BLaER1 treated with 17β-estradiol and CSF1 and Interleukin-3, amounts not matched to agents 10 nM and 100 nM (cell line): ENCODE data around the gene NHS.

ENCODE experiments used
- H3K27ac ChIP-seq, 11 experiments: shearing (Covaris generic); formaldehyde crosslinking; 2 replicates each; pipeline ENCODE4 v1.8.1; 2022
- H3K27me3 ChIP-seq, 11 experiments: shearing (Covaris generic); formaldehyde crosslinking; 2 replicates each; pipeline ENCODE4 v1.8.1; 2022
- H3K36me3 ChIP-seq, 11 experiments: shearing (Covaris generic); formaldehyde crosslinking; 2 replicates each; pipeline ENCODE4 v1.8.1; 2022
- H3K4me1 ChIP-seq, 10 experiments: shearing (Covaris generic); formaldehyde crosslinking; 2 replicates each; pipeline ENCODE4 v1.8.1; 2022
- H3K4me2 ChIP-seq, 11 experiments: shearing (Covaris generic); formaldehyde crosslinking; 2 replicates each; pipeline ENCODE4 v1.8.1; 2022
- H3K4me3 ChIP-seq, 10 experiments: shearing (Covaris generic); formaldehyde crosslinking; 2 replicates each; pipeline ENCODE4 v1.8.1; 2022
- H3K9ac ChIP-seq, 11 experiments: shearing (Covaris generic); formaldehyde crosslinking; 2 replicates each; pipeline ENCODE4 v1.8.1; 2022
- H3K9me3 ChIP-seq, 11 experiments: shearing (Covaris generic); formaldehyde crosslinking; replicated peaks in 1 of 11; 2 replicates each; pipeline ENCODE4 v1.8.1; 2022
- H4K20me1 ChIP-seq, 11 experiments: shearing (Covaris generic); formaldehyde crosslinking; 2 replicates each; pipeline ENCODE4 v1.8.1; 2022
- Cebpa-rat ChIP-seq, 11 experiments: shearing (Covaris generic); IDR thresholded peaks; 2 replicates each; pipeline ENCODE4 v1.8.1; 2022

NHS gene

DNA sequence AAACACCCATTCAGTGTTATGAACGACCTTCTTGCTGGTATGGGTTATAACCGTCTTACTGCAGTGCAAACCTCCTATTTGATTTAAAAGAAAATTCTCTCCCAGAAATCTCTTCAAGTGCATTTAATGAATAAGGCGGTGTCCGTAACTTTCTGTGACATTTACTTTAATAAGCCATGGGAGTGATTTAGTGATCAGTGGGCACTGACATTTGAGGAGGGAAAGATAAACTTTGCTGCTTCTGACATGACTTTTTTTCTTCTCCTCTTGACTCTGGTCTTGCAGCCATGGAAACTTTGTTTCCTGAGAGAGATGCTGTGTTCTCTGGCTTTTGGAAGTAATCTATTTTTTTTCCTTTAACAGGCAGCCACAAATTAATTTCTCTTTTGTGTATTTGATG is 106.1 kb downstream of the NHS start:
- TF ChIP-seq Cebpa-rat (IDR thresholded peaks at IDR 0.05) = no peak
- Histone ChIP-seq H3K4me1 (no peaks in the 10 kb centered on the region), H3K27me3 (peaks cover 73 to 99% (median 85%) of the 10 kb centered on the region in 11 experiments), H3K9ac (no peak overlapping the region), H3K4me2 (no peak overlapping the region), H3K9me3 (peaks cover 0 to 4% (median 0%) of the 10 kb centered on the region in 11 experiments; a peak in 1 of 22 replicates), H4K20me1 (no peaks in the 10 kb centered on the region), H3K4me3 (no peak overlapping the region), H3K36me3 (no peaks in the 10 kb centered on the region), H3K27ac (no peak overlapping the region)

DNA sequence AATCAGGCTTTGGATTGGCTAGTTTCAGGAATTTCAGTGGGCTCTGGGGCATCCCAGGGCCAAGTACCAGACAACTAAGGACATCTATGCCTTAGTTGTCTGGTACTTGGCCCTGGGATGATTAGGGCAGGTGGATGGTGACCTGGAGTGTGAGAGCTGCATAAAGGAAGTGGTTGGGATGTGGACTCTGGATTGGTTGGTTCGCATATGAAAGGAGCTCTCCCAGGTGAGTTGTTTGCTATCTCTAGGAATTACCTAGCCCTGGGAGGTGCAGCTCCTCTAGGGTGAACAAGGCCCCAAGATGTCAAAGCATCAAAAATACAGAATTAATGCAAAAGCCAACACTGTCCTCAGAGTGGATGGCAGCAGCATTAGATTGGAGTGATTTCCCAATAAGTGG is 109.6 kb downstream of the NHS start:
- Histone ChIP-seq H3K27ac (no peak overlapping the region), H3K4me3 (no peak overlapping the region), H3K9ac (no peak overlapping the region), H3K9me3 (peaks cover 0 to 6% (median 0%) of the 10 kb centered on the region in 11 experiments; a peak in 2 of 22 replicates), H3K36me3 (no peaks in the 10 kb centered on the region), H3K4me1 (no peaks in the 10 kb centered on the region), H3K27me3 (peaks cover 69 to 89% (median 84%) of the 10 kb centered on the region in 11 experiments), H4K20me1 (no peaks in the 10 kb centered on the region; a peak in 1 of 22 replicates), H3K4me2 (no peak overlapping the region)
- no peak for TF ChIP-seq Cebpa-rat (IDR thresholded peaks at IDR 0.05)

DNA sequence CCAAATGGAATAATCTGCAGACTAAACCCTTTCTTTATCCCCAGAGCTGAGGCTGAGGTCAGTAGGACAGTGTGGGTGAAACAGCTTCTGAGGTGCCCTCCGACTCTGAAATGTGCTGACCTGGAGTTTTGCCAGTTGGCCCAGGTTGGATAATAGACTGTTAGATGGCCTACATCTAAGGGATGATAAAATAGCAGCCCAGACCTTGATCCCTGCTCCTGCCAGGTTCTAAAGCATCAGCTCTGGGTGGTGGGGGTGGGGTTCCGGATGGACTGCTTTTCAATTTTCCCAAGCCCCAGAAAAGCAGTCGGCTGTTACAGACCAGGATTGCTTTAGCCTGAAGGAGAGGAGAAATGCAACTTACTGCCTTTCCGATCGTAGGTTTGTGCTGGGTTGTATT is 110.4 kb downstream of the NHS start:
- H3K27me3 ChIP-seq = peaks cover 69 to 85% (median 81%) of the 10 kb centered on the region in 11 experiments
- TF ChIP-seq Cebpa-rat (IDR thresholded peaks at IDR 0.05) = no peak
- H3K9ac ChIP-seq = no peak overlapping the region
- no peaks in the 10 kb centered on the region; a peak in 1 of 22 replicates for H4K20me1 ChIP-seq
- no peaks in the 10 kb centered on the region for H3K36me3 ChIP-seq
- H3K4me2 ChIP-seq = no peak overlapping the region
- H3K9me3 ChIP-seq = peaks cover 0 to 8% (median 0%) of the 10 kb centered on the region in 11 experiments; a peak in 3 of 22 replicates
- H3K4me1 ChIP-seq = no peaks in the 10 kb centered on the region
- no peak overlapping the region for H3K27ac ChIP-seq
- H3K4me3 ChIP-seq = no peak overlapping the region

DNA sequence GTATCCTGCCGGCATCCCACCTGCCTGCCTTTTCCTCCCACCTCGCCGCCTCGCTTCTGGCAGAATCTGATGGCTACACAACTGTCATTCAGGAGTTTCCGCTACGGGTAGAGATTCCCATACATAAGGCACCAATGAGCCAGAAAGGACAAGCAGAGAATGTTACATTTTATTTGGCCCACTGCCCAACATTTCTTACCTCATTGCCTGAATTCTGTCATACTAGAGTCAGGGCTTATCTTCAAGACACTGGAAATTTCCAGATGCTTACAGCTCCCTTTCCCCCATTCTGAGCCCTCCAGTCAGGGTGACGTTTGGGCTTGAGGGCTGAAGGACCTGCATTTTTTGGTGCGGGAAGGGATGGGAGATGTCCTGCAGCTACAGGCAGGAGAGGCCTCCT is 113.0 kb downstream of the NHS start:
- Histone ChIP-seq H3K4me1 (no peaks in the 10 kb centered on the region), H3K27me3 (peaks cover 48 to 79% (median 67%) of the 10 kb centered on the region in 11 experiments), H3K9me3 (peaks cover 0 to 8% (median 3%) of the 10 kb centered on the region in 11 experiments; a peak in 3 of 22 replicates), H3K27ac (no peak overlapping the region), H4K20me1 (no peaks in the 10 kb centered on the region; a peak in 1 of 22 replicates), H3K4me3 (no peak overlapping the region), H3K9ac (no peak overlapping the region), H3K4me2 (no peak overlapping the region), H3K36me3 (no peaks in the 10 kb centered on the region)
- no peak for TF ChIP-seq Cebpa-rat (IDR thresholded peaks at IDR 0.05)

DNA sequence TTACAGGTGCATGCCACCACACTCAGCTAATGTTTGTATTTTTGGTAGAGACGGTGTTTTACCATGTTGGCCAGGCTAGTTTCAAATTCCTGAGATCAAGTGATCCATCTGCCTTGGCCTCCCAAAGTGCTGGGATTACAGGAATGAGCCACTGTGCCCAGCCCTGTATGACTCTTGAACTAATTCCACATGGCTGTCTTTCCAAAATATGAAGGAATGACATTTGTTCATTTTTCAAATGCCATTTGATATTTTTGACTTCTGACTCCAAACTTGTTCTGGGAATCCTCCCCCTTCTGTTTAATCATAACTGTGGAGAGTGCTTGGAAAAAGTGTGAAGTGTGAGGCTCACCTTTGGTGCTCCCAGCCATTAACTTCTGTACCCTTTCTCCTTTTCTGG is 119.2 kb downstream of the NHS start:
- H3K4me3 ChIP-seq = no peak overlapping the region
- peaks cover 60 to 87% (median 76%) of the 10 kb centered on the region in 11 experiments for H3K27me3 ChIP-seq
- H4K20me1 ChIP-seq = peaks cover 0 to 13% (median 0%) of the 10 kb centered on the region in 11 experiments; a peak in 1 of 22 replicates
- H3K27ac ChIP-seq = no peak overlapping the region
- no peaks in the 10 kb centered on the region for H3K4me1 ChIP-seq
- no peaks in the 10 kb centered on the region for H3K36me3 ChIP-seq
- H3K4me2 ChIP-seq = no peak overlapping the region
- H3K9ac ChIP-seq = no peak overlapping the region
- H3K9me3 ChIP-seq = peaks cover 0 to 6% (median 3%) of the 10 kb centered on the region in 11 experiments; a peak in 3 of 22 replicates
- TF ChIP-seq Cebpa-rat (IDR thresholded peaks at IDR 0.05) = no peak

DNA sequence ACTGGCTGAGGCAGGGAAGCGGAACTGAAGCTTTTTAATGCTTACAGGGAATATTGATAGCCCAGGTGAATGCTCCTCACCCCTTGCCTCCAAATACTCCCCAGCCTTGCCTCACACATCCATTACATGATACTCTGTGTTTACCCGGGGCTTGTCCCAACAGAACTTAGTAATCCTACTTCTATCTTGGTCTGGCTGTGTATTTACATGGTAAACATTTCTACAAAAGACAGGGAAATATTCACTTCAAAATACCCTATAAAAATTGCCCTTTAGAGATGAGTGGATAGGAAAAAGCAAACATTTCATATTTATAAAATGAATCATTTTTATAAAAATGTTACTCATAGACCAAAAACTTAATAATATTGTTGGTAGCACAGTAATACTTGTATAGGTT is 120.1 kb downstream of the NHS start:
- H3K27ac ChIP-seq = no peak overlapping the region

DNA sequence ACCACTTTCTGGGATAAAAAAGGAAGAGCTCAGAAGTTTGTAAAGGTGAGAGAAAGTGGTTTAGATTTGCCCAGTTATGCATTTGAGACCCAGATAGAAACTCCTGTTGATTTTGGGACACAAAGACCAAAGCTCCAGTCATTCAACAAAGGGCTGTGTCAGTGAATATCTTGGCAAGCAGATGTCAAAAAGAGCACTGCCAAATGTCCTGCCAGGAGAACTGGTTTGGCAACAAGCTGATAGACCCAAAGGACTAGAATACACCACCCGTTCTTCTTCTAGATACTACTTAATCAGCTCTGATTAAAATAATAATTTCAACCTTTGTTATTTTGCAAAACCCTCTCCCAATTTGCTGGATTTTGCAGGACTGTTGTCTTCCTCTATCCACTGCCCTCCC is 121.4 kb downstream of the NHS start:
- Histone ChIP-seq H3K27ac (no peak overlapping the region), H3K36me3 (no peaks in the 10 kb centered on the region), H3K27me3 (peaks cover 82 to 99% (median 95%) of the 10 kb centered on the region in 11 experiments), H3K4me3 (no peak overlapping the region), H3K9me3 (peaks cover 0 to 6% (median 0%) of the 10 kb centered on the region in 11 experiments; a peak in 2 of 22 replicates), H3K4me2 (no peak overlapping the region), H3K9ac (no peak overlapping the region), H4K20me1 (peaks cover 0 to 13% (median 0%) of the 10 kb centered on the region in 11 experiments; a peak in 1 of 22 replicates), H3K4me1 (no peaks in the 10 kb centered on the region)
- no peak for TF ChIP-seq Cebpa-rat (IDR thresholded peaks at IDR 0.05)

More for the DNA sequence above, 120.1 kb downstream of the NHS start:
- peaks cover 68 to 93% (median 85%) of the 10 kb centered on the region in 11 experiments for H3K27me3 ChIP-seq
- H3K9ac ChIP-seq = no peak overlapping the region
- no peak overlapping the region for H3K4me2 ChIP-seq
- H3K9me3 ChIP-seq = peaks cover 0 to 6% (median 0%) of the 10 kb centered on the region in 11 experiments; a peak in 3 of 22 replicates
- no peaks in the 10 kb centered on the region for H3K36me3 ChIP-seq
- H3K4me1 ChIP-seq = no peaks in the 10 kb centered on the region
- H4K20me1 ChIP-seq = peaks cover 0 to 13% (median 0%) of the 10 kb centered on the region in 11 experiments; a peak in 1 of 22 replicates
- H3K4me3 ChIP-seq = no peak overlapping the region
- TF ChIP-seq Cebpa-rat (IDR thresholded peaks at IDR 0.05) = no peak

DNA sequence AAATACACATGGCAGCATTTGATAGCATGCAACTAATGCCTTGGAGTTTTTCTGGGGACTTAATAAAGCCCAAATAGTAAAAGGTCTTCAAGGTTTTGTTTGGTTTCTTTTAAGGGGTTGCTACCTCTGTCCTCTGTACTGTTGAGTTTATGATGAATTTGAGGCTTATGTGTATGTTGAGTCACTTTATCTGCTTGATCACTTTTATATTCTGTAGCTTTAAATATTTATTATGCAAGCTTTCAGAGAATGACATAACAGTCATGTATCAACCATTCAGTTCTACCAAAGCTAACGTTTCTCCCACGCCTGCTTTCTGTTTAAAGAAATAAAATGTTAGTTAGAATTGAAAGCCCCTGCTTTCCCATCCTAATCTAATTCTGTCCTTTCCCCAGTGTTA is 122.2 kb downstream of the NHS start:
- peaks cover 0 to 3% (median 0%) of the 10 kb centered on the region in 11 experiments; a peak in 1 of 22 replicates for H3K9me3 ChIP-seq
- TF ChIP-seq Cebpa-rat (IDR thresholded peaks at IDR 0.05) = no peak
- H3K4me1 ChIP-seq = no peaks in the 10 kb centered on the region
- H3K27ac ChIP-seq = no peak overlapping the region
- H3K27me3 ChIP-seq = peaks cover 90 to 100% (median 99%) of the 10 kb centered on the region in 11 experiments
- H3K9ac ChIP-seq = no peak overlapping the region
- H3K4me2 ChIP-seq = no peak overlapping the region
- no peak overlapping the region for H3K4me3 ChIP-seq
- H4K20me1 ChIP-seq = peaks cover 0 to 13% (median 0%) of the 10 kb centered on the region in 11 experiments; a peak in 1 of 22 replicates
- H3K36me3 ChIP-seq = no peaks in the 10 kb centered on the region

DNA sequence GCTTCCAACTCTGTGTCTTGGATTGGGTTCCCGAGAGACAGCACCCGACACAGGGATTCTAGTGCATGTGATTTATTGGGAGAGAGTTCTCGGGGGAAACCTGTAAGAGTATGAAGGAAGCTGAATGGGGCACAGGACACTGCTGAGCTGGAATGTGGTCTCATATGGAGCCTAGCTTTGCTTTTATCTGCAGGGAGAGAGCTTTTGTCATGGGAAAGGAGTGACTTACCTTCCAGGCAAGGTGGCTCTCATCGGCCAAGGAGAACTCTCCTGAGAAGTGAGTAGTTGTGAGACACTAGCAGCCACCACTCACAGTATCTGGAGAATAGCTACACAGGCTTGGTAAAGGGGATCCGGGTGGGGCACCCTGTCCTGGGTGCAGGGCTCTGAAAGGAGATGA is 124.5 kb downstream of the NHS start:
- H3K4me2 ChIP-seq = no peak overlapping the region
- no peak for TF ChIP-seq Cebpa-rat (IDR thresholded peaks at IDR 0.05)
- no peak overlapping the region for H3K4me3 ChIP-seq
- peaks cover 93 to 98% (median 97%) of the 10 kb centered on the region in 11 experiments for H3K27me3 ChIP-seq
- peaks cover 0 to 13% (median 0%) of the 10 kb centered on the region in 11 experiments; a peak in 1 of 22 replicates for H4K20me1 ChIP-seq
- no peaks in the 10 kb centered on the region for H3K36me3 ChIP-seq
- no peak overlapping the region for H3K9ac ChIP-seq
- no peak overlapping the region for H3K27ac ChIP-seq
- no peaks in the 10 kb centered on the region for H3K4me1 ChIP-seq
- no peaks in the 10 kb centered on the region for H3K9me3 ChIP-seq

DNA sequence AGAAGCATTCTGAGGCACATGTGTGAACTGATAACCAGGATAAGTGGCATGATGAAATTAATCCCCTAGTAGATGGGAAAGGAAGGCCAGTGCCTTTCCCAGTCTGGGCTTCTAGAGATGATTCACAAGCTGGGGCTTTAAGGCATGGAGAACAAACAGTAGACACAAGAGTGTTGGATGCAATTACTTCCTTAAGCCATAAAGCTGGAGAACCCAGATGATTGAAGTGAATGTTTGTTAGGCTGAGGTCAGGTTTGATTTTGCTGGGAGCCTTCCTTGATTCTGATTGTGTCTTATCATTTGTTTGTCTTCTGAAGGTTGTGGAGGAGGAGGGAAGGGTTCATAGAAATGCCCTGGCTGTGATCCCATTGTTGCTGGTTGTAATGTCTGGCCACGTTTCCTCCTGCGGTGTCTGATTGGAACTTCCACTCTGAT is 125.2 kb downstream of the NHS start:
- Histone ChIP-seq H3K9me3 (0 out of 22 replicates have a peak, but pooled peaks cover 0 to under 1% (median 0%) of the 10 kb centered on the region in 11 experiments), H3K9ac (no peak overlapping the region), H3K36me3 (no peaks in the 10 kb centered on the region), H3K4me1 (no peaks in the 10 kb centered on the region), H3K4me3 (no peak overlapping the region), H3K27ac (no peak overlapping the region), H3K27me3 (peaks cover 90 to 98% (median 96%) of the 10 kb centered on the region in 11 experiments), H4K20me1 (peaks cover 0 to 13% (median 0%) of the 10 kb centered on the region in 11 experiments; a peak in 1 of 22 replicates), H3K4me2 (no peak overlapping the region)
- TF ChIP-seq Cebpa-rat (IDR thresholded peaks at IDR 0.05) = no peak
